Measurements from ENCODE around the gene ANKRD31.
"Not testable (repeated sequence)": the region's sequence is repeated elsewhere in the genome, so short reads cannot be mapped to it uniquely, and the experiment has no call there.

The ANKRD31 gene

DNA sequence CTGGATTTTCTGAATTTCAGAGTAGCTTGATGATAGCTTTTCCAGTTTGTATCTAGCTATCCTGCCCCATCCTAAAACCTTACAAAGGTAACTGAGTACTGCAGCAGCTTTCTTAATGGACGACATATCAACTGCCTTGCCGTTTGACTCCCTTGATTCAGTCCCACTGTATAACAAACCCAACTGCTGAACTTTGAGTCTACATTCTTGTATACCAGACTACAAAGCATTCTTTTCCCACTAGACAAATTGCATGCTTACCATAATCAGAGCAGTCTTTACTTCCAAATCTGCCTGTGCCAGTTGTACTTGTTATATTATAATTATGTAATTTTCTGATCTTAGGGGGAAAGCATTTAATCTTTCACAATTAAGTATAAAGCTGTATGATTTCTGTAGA, 47.3 kb downstream of the ANKRD31 start:
- H3K36me3 ChIP-seq (ENCODE audit: control insufficient read depth in 1 of 2, insufficient read depth in 2 of 2, low read length in 2 of 2), result no peaks in the 10 kb centered on the region

DNA sequence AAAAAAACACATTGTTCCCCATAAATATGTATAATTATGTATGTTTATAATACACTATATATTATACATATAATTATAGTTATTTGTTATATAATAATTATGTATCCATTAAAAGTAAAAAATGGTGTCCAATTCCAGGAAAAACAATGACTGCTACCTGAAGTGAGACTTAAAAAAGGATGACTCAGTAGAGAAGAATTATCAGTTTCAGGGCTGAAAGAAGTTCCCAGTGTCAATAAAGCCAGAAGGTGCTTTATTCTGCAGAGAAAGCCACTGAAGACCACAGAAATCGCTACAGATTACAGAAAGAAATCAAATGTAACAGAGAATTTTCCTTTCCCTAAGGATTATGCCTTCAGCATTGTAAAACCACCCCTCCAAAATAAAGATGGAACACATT, 50.9 kb downstream of the ANKRD31 start:
- no peaks in the 10 kb centered on the region for H3K9me3 ChIP-seq (ENCODE audit: control insufficient read depth in 1 of 2, low read length in 2 of 2)
- H3K36me3 ChIP-seq (ENCODE audit: control insufficient read depth in 1 of 2, insufficient read depth in 2 of 2, low read length in 2 of 2), result no peaks in the 10 kb centered on the region

More for the DNA sequence above, 47.3 kb downstream of the ANKRD31 start:
- no peak overlapping the region for H3K4me3 ChIP-seq (ENCODE audit: low read depth in 1 of 2, low read length in 2 of 2)
- no peak overlapping the region for H3K27ac ChIP-seq (ENCODE audit: low read length)
- H3K27me3 ChIP-seq (ENCODE audit: low read depth, low read length), result no peaks in the 10 kb centered on the region
- no peaks in the 10 kb centered on the region for H3K4me1 ChIP-seq (ENCODE audit: control insufficient read depth in 1 of 2, insufficient read depth in 2 of 2, low read length in 2 of 2)
- H3K9me3 ChIP-seq (ENCODE audit: control insufficient read depth in 1 of 2, low read length in 2 of 2), result no peaks in the 10 kb centered on the region

GRCh38 chr5:75176009-75176408, 60.7 kb downstream of the ANKRD31 start:
- H3K36me3 ChIP-seq (ENCODE audit: control insufficient read depth in 1 of 2, insufficient read depth in 2 of 2, low read length in 2 of 2); H3K4me3 ChIP-seq (ENCODE audit: low read depth in 1 of 2, low read length in 2 of 2); H3K27ac ChIP-seq (ENCODE audit: low read length); H3K4me1 ChIP-seq (ENCODE audit: control insufficient read depth in 1 of 2, insufficient read depth in 2 of 2, low read length in 2 of 2); H3K9me3 ChIP-seq (ENCODE audit: control insufficient read depth in 1 of 2, low read length in 2 of 2); H3K27me3 ChIP-seq (ENCODE audit: low read depth, low read length): not testable (repeated sequence)

More for the DNA sequence above, 50.9 kb downstream of the ANKRD31 start:
- Histone ChIP-seq H3K4me3 (ENCODE audit: low read depth in 1 of 2, low read length in 2 of 2) (no peak overlapping the region), H3K27me3 (ENCODE audit: low read depth, low read length) (no peaks in the 10 kb centered on the region), H3K27ac (ENCODE audit: low read length) (no peak overlapping the region), H3K4me1 (ENCODE audit: control insufficient read depth in 1 of 2, insufficient read depth in 2 of 2, low read length in 2 of 2) (no peaks in the 10 kb centered on the region)

DNA sequence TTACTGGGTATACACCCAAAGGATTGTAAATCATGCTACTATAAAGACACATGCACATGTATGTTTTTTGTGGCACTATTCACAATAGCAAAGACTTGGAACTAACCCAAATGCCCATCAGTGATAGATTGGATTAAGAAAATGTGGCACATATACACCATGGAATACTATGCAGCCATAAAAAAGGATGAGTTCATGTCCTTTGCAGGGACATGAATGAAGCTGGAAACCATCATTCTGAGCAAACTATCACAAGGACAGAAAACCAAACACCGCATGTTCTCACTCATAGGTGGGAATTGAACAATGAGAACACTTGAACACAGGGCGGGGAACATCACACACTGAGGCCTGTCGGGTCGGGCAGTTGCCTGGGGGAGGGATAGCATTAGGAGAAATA, 61.8 kb downstream of the ANKRD31 start:
- H3K36me3 ChIP-seq (ENCODE audit: control insufficient read depth in 1 of 2, insufficient read depth in 2 of 2, low read length in 2 of 2); H3K9me3 ChIP-seq (ENCODE audit: control insufficient read depth in 1 of 2, low read length in 2 of 2); H3K4me3 ChIP-seq (ENCODE audit: low read depth in 1 of 2, low read length in 2 of 2); H3K27ac ChIP-seq (ENCODE audit: low read length); H3K27me3 ChIP-seq (ENCODE audit: low read depth, low read length); H3K4me1 ChIP-seq (ENCODE audit: control insufficient read depth in 1 of 2, insufficient read depth in 2 of 2, low read length in 2 of 2): not testable (repeated sequence)

- H3K36me3 ChIP-seq (ENCODE audit: control insufficient read depth in 1 of 2, insufficient read depth in 2 of 2, low read length in 2 of 2), result no peaks in the 10 kb centered on the region
- no peaks in the 10 kb centered on the region for H3K27me3 ChIP-seq (ENCODE audit: low read depth, low read length)
- H3K9me3 ChIP-seq (ENCODE audit: control insufficient read depth in 1 of 2, low read length in 2 of 2), result no peaks in the 10 kb centered on the region
- no peaks in the 10 kb centered on the region for H3K4me1 ChIP-seq (ENCODE audit: control insufficient read depth in 1 of 2, insufficient read depth in 2 of 2, low read length in 2 of 2)
- H3K27ac ChIP-seq (ENCODE audit: low read length), result no peak overlapping the region
- no peak overlapping the region for H3K4me3 ChIP-seq (ENCODE audit: low read depth in 1 of 2, low read length in 2 of 2)
Observed at GRCh38 chr5:75169516-75169915, 67.2 kb downstream of the ANKRD31 start.

- Histone ChIP-seq H3K36me3 (ENCODE audit: control insufficient read depth in 1 of 2, insufficient read depth in 2 of 2, low read length in 2 of 2) (no peaks in the 10 kb centered on the region), H3K9me3 (ENCODE audit: control insufficient read depth in 1 of 2, low read length in 2 of 2) (no peaks in the 10 kb centered on the region), H3K4me3 (ENCODE audit: low read depth in 1 of 2, low read length in 2 of 2) (no peak overlapping the region), H3K4me1 (ENCODE audit: control insufficient read depth in 1 of 2, insufficient read depth in 2 of 2, low read length in 2 of 2) (no peaks in the 10 kb centered on the region), H3K27me3 (ENCODE audit: low read depth, low read length) (no peaks in the 10 kb centered on the region), H3K27ac (ENCODE audit: low read length) (no peak overlapping the region)
Observed at GRCh38 chr5:75168026-75168735, 68.5 kb downstream of the ANKRD31 start.

- no peak overlapping the region for H3K27ac ChIP-seq (ENCODE audit: low read length)
- no peaks in the 10 kb centered on the region for H3K27me3 ChIP-seq (ENCODE audit: low read depth, low read length)
- H3K4me1 ChIP-seq (ENCODE audit: control insufficient read depth in 1 of 2, insufficient read depth in 2 of 2, low read length in 2 of 2), result no peaks in the 10 kb centered on the region
- peaks cover 0 to under 1% of the 10 kb centered on the region in 2 donors for H3K9me3 ChIP-seq (ENCODE audit: control insufficient read depth in 1 of 2, low read length in 2 of 2)
- no peaks in the 10 kb centered on the region for H3K36me3 ChIP-seq (ENCODE audit: control insufficient read depth in 1 of 2, insufficient read depth in 2 of 2, low read length in 2 of 2)
- no peak overlapping the region for H3K4me3 ChIP-seq (ENCODE audit: low read depth in 1 of 2, low read length in 2 of 2)
Observed at GRCh38 chr5:75167345-75167744, 69.3 kb downstream of the ANKRD31 start.

DNA sequence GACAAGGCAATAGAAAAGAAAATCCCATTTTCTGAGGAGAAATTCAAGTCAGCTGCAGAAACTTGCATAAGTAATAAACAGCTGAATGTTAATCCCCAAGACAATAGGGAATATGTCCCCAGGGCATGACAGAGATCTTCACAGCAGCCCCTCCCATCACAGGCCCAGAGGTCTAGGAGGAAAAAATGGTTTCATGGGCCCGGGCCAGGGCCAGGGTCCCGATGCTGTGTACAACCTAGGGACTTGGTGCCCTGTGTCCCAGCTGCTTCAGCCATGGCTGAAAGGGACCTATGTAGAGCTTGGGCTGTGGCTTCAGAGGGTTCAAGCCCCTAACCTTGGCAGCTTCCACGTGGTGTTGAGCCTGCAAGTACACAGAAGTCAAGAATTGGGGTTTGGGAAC, 75.2 kb downstream of the ANKRD31 start:
- not testable (repeated sequence) for H3K4me1 ChIP-seq (ENCODE audit: control insufficient read depth in 1 of 2, insufficient read depth in 2 of 2, low read length in 2 of 2); H3K36me3 ChIP-seq (ENCODE audit: control insufficient read depth in 1 of 2, insufficient read depth in 2 of 2, low read length in 2 of 2); H3K4me3 ChIP-seq (ENCODE audit: low read depth in 1 of 2, low read length in 2 of 2); H3K27ac ChIP-seq (ENCODE audit: low read length); H3K27me3 ChIP-seq (ENCODE audit: low read depth, low read length)
- peaks cover 0 to 13% of the 10 kb centered on the region in 2 donors for H3K9me3 ChIP-seq (ENCODE audit: control insufficient read depth in 1 of 2, low read length in 2 of 2)

DNA sequence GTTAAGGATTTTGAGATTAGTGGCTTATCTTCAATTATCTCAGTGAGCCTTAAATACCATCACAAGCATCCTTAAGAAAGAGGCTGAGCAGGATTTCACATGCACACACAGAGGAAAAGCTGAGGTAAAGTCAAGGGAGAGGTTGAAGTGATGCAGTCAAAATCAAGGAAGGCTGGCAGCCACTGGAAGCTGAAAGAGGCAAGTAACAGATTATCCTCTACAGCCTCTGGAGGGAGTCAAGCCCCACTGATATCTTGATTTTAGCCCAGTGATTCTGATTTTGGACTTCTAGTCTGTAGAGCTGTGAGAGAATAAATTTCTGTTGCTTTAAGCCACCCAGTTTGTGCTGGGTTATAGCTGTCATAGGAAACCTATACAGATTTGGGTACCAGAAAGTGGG, 80.1 kb downstream of the ANKRD31 start:
- H3K36me3 ChIP-seq (ENCODE audit: control insufficient read depth in 1 of 2, insufficient read depth in 2 of 2, low read length in 2 of 2), result no peaks in the 10 kb centered on the region
- H3K27me3 ChIP-seq (ENCODE audit: low read depth, low read length), result no peaks in the 10 kb centered on the region
- H3K27ac ChIP-seq (ENCODE audit: low read length), result no peak overlapping the region
- H3K9me3 ChIP-seq (ENCODE audit: control insufficient read depth in 1 of 2, low read length in 2 of 2), result peaks cover 0 to 9% of the 10 kb centered on the region in 2 donors
- H3K4me1 ChIP-seq (ENCODE audit: control insufficient read depth in 1 of 2, insufficient read depth in 2 of 2, low read length in 2 of 2), result no peaks in the 10 kb centered on the region
- no peak overlapping the region for H3K4me3 ChIP-seq (ENCODE audit: low read depth in 1 of 2, low read length in 2 of 2)

DNA sequence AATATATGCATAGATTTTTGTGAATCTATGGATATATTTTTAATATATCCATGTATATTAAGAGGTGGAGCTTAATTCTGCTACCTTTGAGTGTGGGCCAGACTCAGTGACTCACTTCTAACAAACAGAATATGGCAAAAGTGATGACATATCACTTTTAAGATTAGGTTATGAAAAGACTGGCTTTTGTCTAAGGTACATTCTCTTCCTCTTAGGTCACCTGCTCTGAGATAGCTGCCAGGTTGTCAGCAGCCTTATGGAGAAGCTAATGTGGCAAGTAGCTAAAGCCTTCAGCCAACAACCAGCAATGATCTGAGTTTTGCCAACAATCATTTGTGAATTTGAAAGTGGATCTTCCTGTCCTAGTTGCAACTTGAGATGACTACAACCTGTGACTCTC, 83.8 kb downstream of the ANKRD31 start:
- H3K27ac ChIP-seq (ENCODE audit: low read length), result no peak overlapping the region
- no peaks in the 10 kb centered on the region for H3K36me3 ChIP-seq (ENCODE audit: control insufficient read depth in 1 of 2, insufficient read depth in 2 of 2, low read length in 2 of 2)
- H3K27me3 ChIP-seq (ENCODE audit: low read depth, low read length), result no peaks in the 10 kb centered on the region
- H3K4me1 ChIP-seq (ENCODE audit: control insufficient read depth in 1 of 2, insufficient read depth in 2 of 2, low read length in 2 of 2), result no peaks in the 10 kb centered on the region
- H3K9me3 ChIP-seq (ENCODE audit: control insufficient read depth in 1 of 2, low read length in 2 of 2), result no peaks in the 10 kb centered on the region
- H3K4me3 ChIP-seq (ENCODE audit: low read depth in 1 of 2, low read length in 2 of 2), result no peak overlapping the region

DNA sequence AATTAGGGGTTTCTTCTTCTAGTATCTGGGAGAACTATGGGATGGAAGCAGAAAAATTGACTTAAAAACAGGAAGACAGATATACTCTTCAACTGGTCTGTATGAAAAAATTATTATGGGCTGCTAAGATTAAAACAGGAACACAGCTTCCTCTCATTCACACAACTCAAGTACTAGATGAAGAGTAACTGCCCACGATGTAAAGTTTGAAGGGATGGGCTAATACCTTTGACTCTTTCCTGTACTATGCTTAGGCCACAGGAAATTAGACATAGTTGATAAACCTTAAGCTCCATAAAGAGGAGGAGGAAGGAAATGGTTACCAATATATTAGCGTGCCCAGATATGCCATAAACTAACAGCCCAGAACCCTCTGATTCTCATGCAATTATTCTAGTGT, 88.6 kb downstream of the ANKRD31 start:
- H3K9me3 ChIP-seq (ENCODE audit: control insufficient read depth in 1 of 2, low read length in 2 of 2), result no peaks in the 10 kb centered on the region
- H3K36me3 ChIP-seq (ENCODE audit: control insufficient read depth in 1 of 2, insufficient read depth in 2 of 2, low read length in 2 of 2), result no peaks in the 10 kb centered on the region
- no peaks in the 10 kb centered on the region for H3K27me3 ChIP-seq (ENCODE audit: low read depth, low read length)
- H3K4me1 ChIP-seq (ENCODE audit: control insufficient read depth in 1 of 2, insufficient read depth in 2 of 2, low read length in 2 of 2), result no peaks in the 10 kb centered on the region
- H3K27ac ChIP-seq (ENCODE audit: low read length), result no peak overlapping the region
- H3K4me3 ChIP-seq (ENCODE audit: low read depth in 1 of 2, low read length in 2 of 2), result no peak overlapping the region

DNA sequence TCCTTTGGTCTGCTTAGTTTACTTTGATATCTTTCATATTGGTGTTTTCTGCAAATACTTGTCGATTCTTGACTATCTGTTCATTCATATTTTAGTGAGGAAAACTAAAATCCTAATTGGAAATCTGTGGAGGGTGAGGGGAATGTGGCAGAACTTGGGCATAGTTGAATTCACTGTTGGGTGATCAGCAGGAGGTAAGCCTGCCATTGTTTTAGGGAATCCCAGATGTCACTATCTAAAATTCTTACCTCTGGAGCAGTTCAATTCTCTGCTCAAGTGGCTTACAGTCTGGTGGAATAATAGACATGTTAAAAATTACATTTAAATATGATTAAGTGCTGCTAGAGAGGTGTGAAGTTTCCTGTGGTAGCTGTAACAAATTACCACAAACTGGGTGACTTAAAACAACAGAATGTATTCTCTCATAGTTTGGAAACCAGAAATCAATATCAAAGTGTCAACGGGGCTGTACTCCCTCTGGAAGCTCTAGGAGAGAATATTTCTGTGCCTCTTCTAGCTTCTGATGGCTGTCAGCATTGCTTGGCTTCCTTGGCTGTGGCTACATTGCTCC, 94.0 kb downstream of the ANKRD31 start:
- no peak overlapping the region for H3K4me3 ChIP-seq (ENCODE audit: low read depth in 1 of 2, low read length in 2 of 2)
- H3K9me3 ChIP-seq (ENCODE audit: control insufficient read depth in 1 of 2, low read length in 2 of 2), result no peaks in the 10 kb centered on the region
- H3K27me3 ChIP-seq (ENCODE audit: low read depth, low read length), result no peaks in the 10 kb centered on the region
- H3K27ac ChIP-seq (ENCODE audit: low read length), result no peak overlapping the region
- no peaks in the 10 kb centered on the region for H3K36me3 ChIP-seq (ENCODE audit: control insufficient read depth in 1 of 2, insufficient read depth in 2 of 2, low read length in 2 of 2)
- no peaks in the 10 kb centered on the region for H3K4me1 ChIP-seq (ENCODE audit: control insufficient read depth in 1 of 2, insufficient read depth in 2 of 2, low read length in 2 of 2)
